Ascending aorta (tissue), 2 donors: Measurements from ENCODE around the gene TENT4A. TPM values are rescaled to one million over a fixed set of nuclear protein-coding genes. Genes with fewer than 3 reads are reported as not detected.

Experiments used
- DNase-seq, 2 donors: peaks; one replicate each; pipeline ENCODE4 v3.0.0-alpha.2; 2019; ENCODE audit warnings: low spot score in 2 of 2
- H3K27ac ChIP-seq, 2 donors: fragments of 200-600 bp; sonication (generic); one replicate each; pipeline ENCODE4 v1.5.1; 2016 to 2017; ENCODE audit warnings: mild to moderate bottlenecking in 1 of 2
- H3K27me3 ChIP-seq: fragments of 200-600 bp; sonication (generic); one replicate; pipeline ENCODE4 v1.5.1; 2017
- H3K36me3 ChIP-seq, 2 donors: fragments of 200-600 bp; sonication (generic); one replicate each; pipeline ENCODE4 v1.5.1; 2016
- H3K4me1 ChIP-seq, 2 donors: fragments of 200-600 bp; sonication (generic); one replicate each; pipeline ENCODE4 v1.5.1; 2016 to 2017; ENCODE audit warnings: mild to moderate bottlenecking in 1 of 2
- H3K4me3 ChIP-seq, 2 donors: fragments of 200-600 bp; sonication (generic); one replicate each; pipeline ENCODE4 v1.5.1; 2016 to 2017; ENCODE audit warnings: mild to moderate bottlenecking in 1 of 2
- H3K9me3 ChIP-seq, 2 donors: fragments of 200-600 bp; sonication (generic); one replicate each; pipeline ENCODE4 v1.5.1; 2016
- CTCF ChIP-seq, 3 experiments: fragments of 200-600 bp in 2 of 3; fragments of 450-650 bp in 1 of 3; sonication (generic) in 2 of 3; IDR thresholded peaks; one replicate each; pipeline ENCODE4 v1.5.1; 2016 to 2019; ENCODE audit warnings: antibody characterized with exemption in 3 of 3, mild to moderate bottlenecking in 1 of 3, moderate library complexity in 1 of 3
- intact Hi-C: fragments of 100-400 bp; cut with DNase I; formaldehyde crosslinking; loops from one replicate; pipeline ENCODE4 v1.15.1; 2023
- total RNA-seq: library from RNA; depleted of rRNA; stranded (reverse); fragments of >200 nt; gene quantifications from one replicate; pipeline ENCODE4 v1.1.0, GENCODE V29; 2016

TENT4A gene
- total RNA-seq, 1 donor from 2014 or later, result 12.5 TPM

- no peaks in the 10 kb centered on the region for H3K27me3 ChIP-seq
- H3K36me3 ChIP-seq, result no peaks in the 10 kb centered on the region
- H3K4me3 ChIP-seq, result no peak overlapping the region
- no peak for TF ChIP-seq CTCF (IDR thresholded peaks at IDR 0.05)
- no peak overlapping the region for H3K27ac ChIP-seq
- DNase-seq, result no peak
- peaks cover 9 to 25% of the 10 kb centered on the region in 2 donors for H3K4me1 ChIP-seq
- H3K9me3 ChIP-seq, result no peaks in the 10 kb centered on the region
- intact Hi-C loops, result loop anchor here (5.0 to 10.0 kb wide), 3 partner anchors 333 to 1215 kb away; partner anchors contain the start of gene MED10
Observed at GRCh38 chr5:6710070-6710469, 3.2 kb upstream of the TENT4A start.

GRCh38 chr5:6710551-6711318, 2.5 kb upstream of the TENT4A start:
- intact Hi-C loops, result loop anchor here (5.0 to 10.0 kb wide), 3 partner anchors 333 to 1216 kb away; partner anchors contain the start of gene MED10
- H3K4me1 ChIP-seq, result peaks cover 2 to 25% of the 10 kb centered on the region in 2 donors
- TF ChIP-seq CTCF (IDR thresholded peaks at IDR 0.05), result no peak
- H3K4me3 ChIP-seq, result no peak overlapping the region
- H3K27me3 ChIP-seq, result no peaks in the 10 kb centered on the region
- no peaks in the 10 kb centered on the region for H3K9me3 ChIP-seq
- no peak for DNase-seq
- H3K27ac ChIP-seq, result peak overlapping the region in 1 of 2 donors; percentile 99
- H3K36me3 ChIP-seq, result no peaks in the 10 kb centered on the region

GRCh38 chr5:6711409-6712141, 1.7 kb upstream of the TENT4A start:
- H3K9me3 ChIP-seq, result no peaks in the 10 kb centered on the region
- H3K4me3 ChIP-seq, result peak overlapping the region; percentile 79 to 93
- H3K36me3 ChIP-seq, result no peaks in the 10 kb centered on the region
- H3K27ac ChIP-seq, result peak overlapping the region; percentile 97 to 99
- DNase-seq, result peak in 1 of 2 donors; percentile 62
- no peaks in the 10 kb centered on the region for H3K27me3 ChIP-seq
- peaks cover 3 to 27% of the 10 kb centered on the region in 2 donors for H3K4me1 ChIP-seq
- TF ChIP-seq CTCF (IDR thresholded peaks at IDR 0.05), result no peak
- intact Hi-C loops, result loop anchor here (1.0 to 10.0 kb wide), 8 partner anchors 7 to 1289 kb away; partner anchors contain the start of genes ICE1 and MED10

- peak in 1 of 3 experiments; percentile 10 for TF ChIP-seq CTCF (IDR thresholded peaks at IDR 0.05)
- H3K9me3 ChIP-seq, result no peaks in the 10 kb centered on the region
- H3K27me3 ChIP-seq, result no peaks in the 10 kb centered on the region
- intact Hi-C loops, result loop anchor here (1.0 to 10.0 kb wide), 8 partner anchors 8 to 1289 kb away; partner anchors contain the start of genes ICE1 and MED10
- H3K27ac ChIP-seq, result peak overlapping the region; percentile 97 to 99
- DNase-seq, result peak in 1 of 2 donors; percentile 84
- peak overlapping the region; percentile 79 to 93 for H3K4me3 ChIP-seq
- no peaks in the 10 kb centered on the region for H3K36me3 ChIP-seq
- H3K4me1 ChIP-seq, result peaks cover 6 to 33% of the 10 kb centered on the region in 2 donors
Observed at GRCh38 chr5:6712142-6712576, 1.1 kb upstream of the TENT4A start.

GRCh38 chr5:6712577-6713273, 507 bp upstream of the TENT4A start:
- Histone ChIP-seq H3K4me1 (peaks cover 6 to 36% of the 10 kb centered on the region in 2 donors), H3K36me3 (no peaks in the 10 kb centered on the region), H3K27ac (peak overlapping the region; percentile 97 to 99), H3K27me3 (no peaks in the 10 kb centered on the region), H3K4me3 (peak overlapping the region; percentile 79 to 93), H3K9me3 (no peaks in the 10 kb centered on the region)
- DNase-seq, result peak; percentile 88 to 98
- intact Hi-C loops, result loop anchor here (1.0 to 10.0 kb wide), 10 partner anchors 8 to 1290 kb away; partner anchors contain the start of genes ICE1, MED10, NSUN2 and SRD5A1
- TF ChIP-seq CTCF (IDR thresholded peaks at IDR 0.05), result no peak
